ENCODE data around the gene TBXAS1.
"Not testable (repeated sequence)": the region's sequence is repeated elsewhere in the genome, so short reads cannot be mapped to it uniquely, and the experiment has no call there.

Gene TBXAS1

DNA sequence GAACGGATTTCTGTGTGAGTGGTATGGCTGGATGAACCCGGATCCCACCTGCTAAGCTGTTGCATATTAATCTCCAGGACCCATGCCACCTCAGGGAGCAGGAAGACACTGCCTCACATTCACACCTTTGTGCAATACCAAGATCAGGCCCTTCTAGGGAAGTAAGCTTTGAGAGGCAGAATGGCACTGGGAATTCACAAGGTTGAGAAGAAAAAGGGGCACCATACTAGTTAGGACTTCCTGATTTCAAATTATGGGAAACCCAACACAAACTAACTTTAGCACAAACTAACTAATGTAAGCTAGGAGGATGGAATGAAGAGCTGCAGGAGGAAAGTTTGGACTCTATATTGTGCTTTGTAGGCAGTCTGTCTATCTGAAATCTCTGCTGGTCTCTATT lies 71.3 kb downstream of the TBXAS1 start:
- TF ChIP-seq CTCF (IDR thresholded peaks at IDR 0.05; ENCODE audit: control insufficient read depth, extremely low read depth, insufficient read depth) = no peak
- no peak overlapping the region for H3K4me3 ChIP-seq (ENCODE audit: low read depth, low read length)
- no peak for DNase-seq (ENCODE audit: low read depth)

DNA sequence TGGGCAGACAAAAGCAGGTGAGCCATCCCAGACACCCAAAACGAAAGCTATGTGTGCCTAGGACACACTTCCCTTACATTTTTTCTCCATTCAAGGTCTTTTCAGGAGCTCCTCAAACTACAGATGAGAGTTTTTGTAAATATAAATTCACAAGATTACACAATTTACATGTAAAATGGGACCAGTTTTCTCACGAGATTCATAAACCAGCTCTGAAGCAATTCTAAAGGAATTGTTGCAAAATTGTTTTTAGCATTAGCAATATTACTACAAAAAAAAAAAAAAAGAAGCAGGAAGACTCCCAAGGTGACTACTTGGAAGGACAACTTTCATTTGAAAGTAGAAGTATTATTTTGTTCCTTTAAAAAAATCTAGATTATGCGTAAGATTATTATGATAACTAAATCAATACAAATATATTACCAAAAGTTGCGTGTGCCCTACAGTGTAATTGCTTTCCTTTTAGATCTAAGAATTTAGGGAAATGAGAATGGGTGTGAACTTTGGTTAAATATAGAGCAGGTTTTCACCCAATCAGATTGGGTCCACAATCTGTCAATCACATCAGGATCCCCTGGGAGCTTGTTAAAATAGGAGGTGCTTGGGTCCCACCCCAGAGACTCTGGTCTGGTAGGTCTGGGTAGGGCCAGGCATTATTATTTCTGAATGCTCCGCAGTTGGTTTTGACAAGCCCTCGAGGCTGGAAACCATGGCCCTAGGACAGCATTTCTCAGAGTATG lies 72.2 kb downstream of the TBXAS1 start:
- H3K4me3 ChIP-seq (ENCODE audit: low read depth, low read length) = no peak overlapping the region
- no peak for DNase-seq (ENCODE audit: low read depth)
- TF ChIP-seq CTCF (IDR thresholded peaks at IDR 0.05; ENCODE audit: control insufficient read depth, extremely low read depth, insufficient read depth) = no peak

DNA sequence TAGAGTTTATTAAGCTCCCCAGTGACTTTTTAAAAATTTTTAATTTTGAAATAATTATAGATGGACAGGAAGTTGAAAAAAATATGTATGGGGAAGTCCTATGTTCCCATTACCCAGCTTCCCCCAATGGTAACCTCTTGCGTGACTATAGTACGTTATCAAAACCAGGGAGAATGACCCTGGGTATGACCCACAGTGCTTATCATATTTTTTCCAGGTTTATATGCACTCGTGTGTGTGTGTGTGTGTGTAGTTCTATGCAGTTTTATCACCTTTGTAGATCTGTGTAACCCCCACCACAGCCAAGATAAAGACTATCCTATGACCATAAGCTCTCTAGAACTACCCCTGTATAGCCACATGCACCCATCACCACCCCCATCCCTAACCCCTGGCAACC lies 72.8 kb downstream of the TBXAS1 start:
- no peak overlapping the region for H3K4me3 ChIP-seq (ENCODE audit: low read depth, low read length)
- no peak for TF ChIP-seq CTCF (IDR thresholded peaks at IDR 0.05; ENCODE audit: control insufficient read depth, extremely low read depth, insufficient read depth)
- DNase-seq (ENCODE audit: low read depth) = no peak

- no peak overlapping the region for H3K4me3 ChIP-seq (ENCODE audit: low read depth, low read length)
Observed at GRCh38 chr7:139902436-139903102, 73.5 kb downstream of the TBXAS1 start.

DNA sequence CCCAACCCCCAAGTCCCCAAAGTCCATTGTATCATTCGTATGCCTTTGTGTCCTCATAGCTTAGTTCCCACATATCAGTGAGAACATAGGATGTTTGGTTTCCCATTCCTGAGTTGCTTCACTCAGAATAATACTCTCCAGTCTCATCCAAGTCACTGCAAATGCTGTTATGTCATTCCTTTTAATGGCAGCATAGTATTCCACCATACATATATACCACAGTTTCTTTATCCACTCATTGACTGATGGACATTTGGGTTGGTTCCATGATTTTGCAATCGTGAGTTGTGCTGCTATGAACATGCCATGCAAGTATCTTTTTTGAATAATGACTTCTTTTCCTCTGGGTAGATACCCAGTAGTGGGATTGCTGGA lies 74.0 kb downstream of the TBXAS1 start:
- not testable (repeated sequence) for DNase-seq (ENCODE audit: low read depth); H3K4me3 ChIP-seq (ENCODE audit: low read depth, low read length)

More at GRCh38 chr7:139902436-139903102, 73.5 kb downstream of the TBXAS1 start:
- TF ChIP-seq CTCF (IDR thresholded peaks at IDR 0.05; ENCODE audit: control insufficient read depth, extremely low read depth, insufficient read depth) = no peak
- DNase-seq (ENCODE audit: low read depth) = no peak

GRCh38 chr7:139906879-139907278 lies 77.8 kb downstream of the TBXAS1 start:
- no peak for TF ChIP-seq CTCF (IDR thresholded peaks at IDR 0.05; ENCODE audit: control insufficient read depth, extremely low read depth, insufficient read depth)
- no peak overlapping the region for H3K4me3 ChIP-seq (ENCODE audit: low read depth, low read length)
- no peak for DNase-seq (ENCODE audit: low read depth)

DNA sequence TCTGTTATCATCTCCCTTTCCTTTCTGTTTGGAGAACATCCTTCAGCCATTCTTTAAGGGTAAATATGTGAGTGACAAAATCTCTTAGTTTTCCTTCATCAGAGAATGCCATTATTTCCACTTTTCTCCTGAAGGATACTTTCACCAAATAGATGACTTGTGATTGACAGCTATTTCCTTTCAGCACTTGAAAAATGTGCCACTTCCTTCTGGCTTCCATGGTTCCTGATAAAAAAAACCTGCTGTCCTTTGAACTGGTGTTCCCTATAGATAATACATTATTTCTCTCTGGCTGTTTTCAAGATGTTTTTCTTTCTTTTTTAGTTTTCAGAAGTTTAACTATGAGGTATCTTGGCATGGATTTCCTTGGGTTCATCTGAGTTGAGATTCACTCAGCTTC lies 79.7 kb downstream of the TBXAS1 start:
- TF ChIP-seq CTCF (IDR thresholded peaks at IDR 0.05; ENCODE audit: control insufficient read depth, extremely low read depth, insufficient read depth) = no peak
- DNase-seq (ENCODE audit: low read depth) = no peak
- H3K4me3 ChIP-seq (ENCODE audit: low read depth, low read length) = no peak overlapping the region

Measured in LNCaP clone FGC (cell line).